ENCODE data around the gene ME1. TPM values are rescaled to one million over a fixed set of nuclear protein-coding genes. Genes with fewer than 3 reads are reported as not detected.
"Not testable (repeated sequence)": the region's sequence is repeated elsewhere in the genome, so short reads cannot be mapped to it uniquely, and the experiment has no call there.

ME1 gene
- total and polyA plus RNA-seq, 2 of the 13 experiments (the other 11 are each of a cell fraction or from before 2014, with no cell fraction given), result not detected

DNA sequence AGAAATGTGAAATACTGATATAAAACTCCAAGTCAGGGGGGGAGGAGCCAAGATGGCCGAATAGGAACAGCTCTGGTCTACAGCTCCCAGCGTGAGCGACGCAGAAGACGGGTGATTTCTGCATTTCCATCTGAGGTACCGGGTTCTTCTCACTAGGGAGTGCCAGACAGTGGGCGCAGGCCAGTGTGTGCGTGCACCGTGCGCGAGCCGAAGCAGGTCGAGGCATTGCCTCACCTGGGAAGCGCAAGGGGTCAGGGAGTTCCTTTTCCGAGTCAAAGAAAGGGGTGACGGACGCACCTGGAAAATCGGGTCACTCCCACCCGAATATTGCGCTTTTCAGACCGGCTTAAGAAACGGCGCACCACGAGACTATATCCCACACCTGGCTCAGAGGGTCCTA is 96.9 kb downstream of the ME1 start:
- FAIRE-seq; POLR2A ChIA-PET; H4K20me1 ChIP-seq (ENCODE audit: insufficient read depth, low read length); H3K36me3 ChIP-seq (replicated peaks in 1 of 2; ENCODE audit: control insufficient read depth in 1 of 2, insufficient read depth in 2 of 2, low read length in 2 of 2); CTCF ChIA-PET (ENCODE audit: low intra/inter-chr PET ratio, low total read pairs); H2AFZ ChIP-seq (ENCODE audit: low read length); H3K79me2 ChIP-seq (ENCODE audit: insufficient read depth, low read length); ATAC-seq; intact Hi-C loops (cut with micrococcal nuclease; ENCODE audit: unreplicated experiment); BruUV-seq (replicated peaks); DNase-seq (ENCODE audit: low spot score); H3K27me3 ChIP-seq (ENCODE audit: control insufficient read depth in 1 of 2, insufficient read depth in 2 of 2, low read length in 2 of 2); H3K4me3 ChIP-seq (replicated peaks in 1 of 3; ENCODE audit: insufficient read depth in 1 of 3, low read depth in 2 of 3, low read length in 3 of 3); H3K9ac ChIP-seq (ENCODE audit: insufficient read depth, low read depth, low read length); H3K27ac ChIP-seq (ENCODE audit: extremely low read length, insufficient read depth, low read length); H3K4me1 ChIP-seq (ENCODE audit: insufficient read depth, low read length); H3K9me3 ChIP-seq (ENCODE audit: low read length); H3K4me2 ChIP-seq (ENCODE audit: low read depth, low read length); in situ Hi-C loops (cut with HindIII; ENCODE audit: extremely low pct_ligation_motif_present, low pct_unique_long_range_greater_than_20kb): not testable (repeated sequence)
- 80% methylated on average over 6 of the region's 24 CpGs for WGBS (ENCODE audit: low lambda C conversion rate)

- no peak for TF ChIP-seq ZNF75D (CRISPR knock-in tag; IDR thresholded peaks at IDR 0.05; ENCODE audit: borderline replicate concordance)
- no peak for TF ChIP-seq JUN (CRISPR knock-in tag; IDR thresholded peaks at IDR 0.05)
- no peak for TF ChIP-seq ZNF83 (CRISPR knock-in tag; IDR thresholded peaks at IDR 0.05; ENCODE audit: borderline replicate concordance)
- TF ChIP-seq HDAC2 (CRISPR knock-in tag; IDR thresholded peaks at IDR 0.05), result no peak
Measured at GRCh38 chr6:83333500-83333899, 97.4 kb downstream of the ME1 start.

More at GRCh38 chr6:83333500-83333899, 97.4 kb downstream of the ME1 start:
- Histone ChIP-seq H3K4me2 (ENCODE audit: low read depth, low read length) (no peak overlapping the region), H3K79me2 (ENCODE audit: insufficient read depth, low read length) (no peaks in the 10 kb centered on the region), H3K36me3 (replicated peaks in 1 of 2; ENCODE audit: control insufficient read depth in 1 of 2, insufficient read depth in 2 of 2, low read length in 2 of 2) (no peaks in the 10 kb centered on the region), H3K27me3 (ENCODE audit: control insufficient read depth in 1 of 2, insufficient read depth in 2 of 2, low read length in 2 of 2) (no peaks in the 10 kb centered on the region), H2AFZ (ENCODE audit: low read length) (no peak overlapping the region), H4K20me1 (ENCODE audit: insufficient read depth, low read length) (no peaks in the 10 kb centered on the region), H3K4me1 (ENCODE audit: insufficient read depth, low read length) (no peaks in the 10 kb centered on the region), H3K4me3 (replicated peaks in 1 of 3; ENCODE audit: insufficient read depth in 1 of 3, low read depth in 2 of 3, low read length in 3 of 3) (no peak overlapping the region), H3K27ac (ENCODE audit: extremely low read length, insufficient read depth, low read length) (no peak overlapping the region), H3K9me3 (ENCODE audit: low read length) (no peaks in the 10 kb centered on the region), H3K9ac (ENCODE audit: insufficient read depth, low read depth, low read length) (no peak overlapping the region)
- no peak for ATAC-seq
- DNase-seq (ENCODE audit: low spot score), result no peak
- in situ Hi-C loops (cut with HindIII; ENCODE audit: extremely low pct_ligation_motif_present, low pct_unique_long_range_greater_than_20kb), result no loop called here
- BruUV-seq (replicated peaks), result no TSS peak
- POLR2A ChIA-PET, result no interaction called here
- 69% methylated on average over 2 of the region's 2 CpGs for WGBS (ENCODE audit: low lambda C conversion rate)
- CTCF ChIA-PET (ENCODE audit: low intra/inter-chr PET ratio, low total read pairs), result no interaction called here
- no peak for FAIRE-seq
- intact Hi-C loops (cut with micrococcal nuclease; ENCODE audit: unreplicated experiment), result no loop called here
